BE2C (cell line): ENCODE measurements around the gene EXOC4.

Source experiments
- DNase-seq: peaks from one replicate; pipeline ENCODE4 v3.0.0-alpha.2; 2020
- H3K27me3 ChIP-seq: fragments of 250-450 bp; sonication (Bioruptor Pico); 2 replicates; pipeline ENCODE4 v1.5.1; 2020; ENCODE audit warnings: mild to moderate bottlenecking
- H3K36me3 ChIP-seq: fragments of 250-450 bp; sonication (Bioruptor Pico); 2 replicates; pipeline ENCODE4 v1.5.1; 2020; ENCODE audit warnings: mild to moderate bottlenecking
- H3K4me1 ChIP-seq: fragments of 250-450 bp; sonication (Bioruptor Pico); 2 replicates; pipeline ENCODE4 v1.5.1; 2020
- H3K4me3 ChIP-seq: 2 replicates; pipeline ENCODE4 v1.5.1; 2011; ENCODE audit warnings: low read depth, low read length
- H3K9me3 ChIP-seq: fragments of 250-450 bp; sonication (Bioruptor Pico); 2 replicates; pipeline ENCODE4 v1.5.1; 2020
- TF ChIP-seq, protein P1 (sequence below): IDR thresholded peaks from 2 replicates; pipeline ENCODE4 v1.5.1; 2012; ENCODE audit warnings: mild to moderate bottlenecking, low read depth, low read length

Gene EXOC4

DNA sequence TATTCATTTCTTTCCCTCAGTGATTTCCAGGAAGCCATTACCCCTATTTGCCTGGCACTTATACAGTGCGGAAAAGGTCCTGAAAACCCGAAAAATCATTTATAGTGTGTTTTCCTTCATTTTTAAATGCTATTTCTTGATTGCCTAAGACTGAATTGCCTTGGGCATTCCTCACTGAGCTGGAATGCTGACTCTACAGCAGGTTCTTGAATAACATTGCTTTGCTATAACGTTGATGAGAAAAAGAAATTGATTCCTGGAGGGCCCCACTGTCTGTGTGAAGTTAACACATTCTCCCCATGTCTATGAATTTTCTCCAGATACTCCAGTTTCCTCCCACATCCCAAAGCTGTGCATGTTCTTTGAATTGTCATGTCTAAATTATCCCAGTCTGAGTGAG is 308.5 kb downstream of the EXOC4 start:
- Histone ChIP-seq H3K9me3 (no peaks in the 10 kb centered on the region), H3K36me3 (no peaks in the 10 kb centered on the region), H3K27me3 (no peaks in the 10 kb centered on the region), H3K4me3 (no peak overlapping the region), H3K4me1 (peaks cover 11% of the 10 kb centered on the region)
- TF ChIP-seq, protein P1, sequence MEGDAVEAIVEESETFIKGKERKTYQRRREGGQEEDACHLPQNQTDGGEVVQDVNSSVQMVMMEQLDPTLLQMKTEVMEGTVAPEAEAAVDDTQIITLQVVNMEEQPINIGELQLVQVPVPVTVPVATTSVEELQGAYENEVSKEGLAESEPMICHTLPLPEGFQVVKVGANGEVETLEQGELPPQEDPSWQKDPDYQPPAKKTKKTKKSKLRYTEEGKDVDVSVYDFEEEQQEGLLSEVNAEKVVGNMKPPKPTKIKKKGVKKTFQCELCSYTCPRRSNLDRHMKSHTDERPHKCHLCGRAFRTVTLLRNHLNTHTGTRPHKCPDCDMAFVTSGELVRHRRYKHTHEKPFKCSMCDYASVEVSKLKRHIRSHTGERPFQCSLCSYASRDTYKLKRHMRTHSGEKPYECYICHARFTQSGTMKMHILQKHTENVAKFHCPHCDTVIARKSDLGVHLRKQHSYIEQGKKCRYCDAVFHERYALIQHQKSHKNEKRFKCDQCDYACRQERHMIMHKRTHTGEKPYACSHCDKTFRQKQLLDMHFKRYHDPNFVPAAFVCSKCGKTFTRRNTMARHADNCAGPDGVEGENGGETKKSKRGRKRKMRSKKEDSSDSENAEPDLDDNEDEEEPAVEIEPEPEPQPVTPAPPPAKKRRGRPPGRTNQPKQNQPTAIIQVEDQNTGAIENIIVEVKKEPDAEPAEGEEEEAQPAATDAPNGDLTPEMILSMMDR: no peak
- no peak for DNase-seq

DNA sequence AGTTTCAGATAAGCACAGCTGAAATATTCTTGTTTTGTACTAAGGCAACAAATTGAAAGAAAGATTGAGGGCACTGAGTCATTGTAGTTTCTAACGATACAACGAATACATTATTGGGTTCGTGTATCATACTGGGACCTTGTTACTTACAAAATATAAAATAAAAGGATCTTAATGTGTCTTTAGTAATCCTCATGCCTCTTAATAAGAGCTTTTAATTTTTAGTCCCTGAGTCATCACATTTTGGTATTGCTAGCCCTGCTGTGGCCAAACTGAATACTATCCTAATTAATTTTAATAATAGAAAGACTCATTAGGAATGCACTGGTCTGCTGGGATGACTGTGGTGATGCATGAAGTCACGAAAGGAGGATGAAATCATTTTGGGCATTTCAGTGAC is 309.7 kb downstream of the EXOC4 start:
- H3K36me3 ChIP-seq: no peaks in the 10 kb centered on the region
- H3K4me3 ChIP-seq: no peak overlapping the region
- no peak for DNase-seq
- peaks cover 3% of the 10 kb centered on the region; the same call in 1 of the 2 replicates for H3K4me1 ChIP-seq
- H3K9me3 ChIP-seq: no peaks in the 10 kb centered on the region
- H3K27me3 ChIP-seq: no peaks in the 10 kb centered on the region
- TF ChIP-seq, protein P1: no peak

DNA sequence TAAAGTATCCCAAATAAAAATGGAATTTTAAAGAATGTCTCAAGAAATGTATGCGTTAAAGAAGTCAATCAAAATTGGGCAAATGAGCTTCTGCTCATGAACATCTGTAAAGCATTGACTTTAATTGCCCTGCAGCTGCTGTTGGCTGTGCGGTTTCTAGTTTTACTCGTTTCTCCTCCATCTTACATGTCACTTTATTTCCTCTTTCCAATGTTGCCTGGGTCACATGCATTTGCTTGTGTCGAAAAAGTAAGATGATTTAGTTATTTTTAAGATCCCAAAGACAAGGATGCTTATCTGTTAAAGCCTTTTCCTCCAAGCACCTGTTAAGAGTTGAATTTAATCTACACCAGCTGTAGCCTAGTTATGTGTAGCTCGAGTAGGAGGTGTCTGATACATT is 310.4 kb downstream of the EXOC4 start:
- Histone ChIP-seq H3K4me3 (no peak overlapping the region), H3K27me3 (no peaks in the 10 kb centered on the region), H3K9me3 (no peaks in the 10 kb centered on the region), H3K36me3 (no peaks in the 10 kb centered on the region), H3K4me1 (peaks cover 3% of the 10 kb centered on the region; the same call in 1 of the 2 replicates)
- no peak for DNase-seq
- TF ChIP-seq, protein P1: no peak

DNA sequence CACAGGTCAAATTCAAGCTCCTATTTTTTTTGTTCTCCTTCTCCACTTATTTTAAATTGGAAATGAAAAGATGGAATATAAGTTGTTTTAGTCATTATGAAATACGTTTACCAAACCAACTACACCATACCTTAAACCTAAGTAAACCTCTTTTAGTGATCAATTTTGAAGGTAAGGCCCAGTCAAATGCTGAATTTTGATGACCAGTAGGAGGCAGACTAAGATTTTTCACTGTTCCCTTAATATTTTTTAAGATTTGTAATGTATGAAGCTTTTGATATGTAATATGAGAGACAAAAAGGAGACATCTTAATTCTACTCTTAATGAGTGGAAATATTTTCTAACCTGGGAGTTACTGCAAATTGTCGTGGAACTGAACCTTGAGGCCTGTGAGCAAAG is 311.6 kb downstream of the EXOC4 start:
- H3K36me3 ChIP-seq: no peaks in the 10 kb centered on the region
- no peaks in the 10 kb centered on the region for H3K27me3 ChIP-seq
- H3K4me1 ChIP-seq: peaks cover 6% of the 10 kb centered on the region; the same call in 1 of the 2 replicates
- DNase-seq: no peak
- TF ChIP-seq, protein P1: peak; percentile 23; the same call in 1 of the 2 replicates
- H3K9me3 ChIP-seq: no peaks in the 10 kb centered on the region
- no peak overlapping the region for H3K4me3 ChIP-seq

DNA sequence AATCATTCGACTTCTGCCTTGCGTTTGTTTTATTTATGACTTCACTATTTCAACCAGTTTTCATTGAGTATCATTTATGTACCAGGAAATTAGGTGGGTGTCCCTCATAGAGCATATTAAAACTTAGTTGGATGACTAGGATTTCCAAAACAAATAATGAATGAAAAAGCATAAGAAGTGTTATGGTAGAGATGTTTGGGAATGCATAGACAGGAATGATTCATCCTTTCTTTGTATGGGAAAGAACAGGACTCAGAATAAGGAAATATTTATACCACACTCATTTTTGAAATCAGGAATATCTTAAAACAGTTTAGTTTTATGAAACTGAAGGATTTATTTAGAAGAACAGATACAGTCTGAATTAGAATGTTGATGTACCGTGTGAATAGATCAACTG is 315.7 kb downstream of the EXOC4 start:
- DNase-seq: no peak
- Histone ChIP-seq H3K4me1 (peaks cover 7% of the 10 kb centered on the region; the same call in 1 of the 2 replicates), H3K27me3 (no peaks in the 10 kb centered on the region), H3K36me3 (no peaks in the 10 kb centered on the region), H3K9me3 (no peaks in the 10 kb centered on the region), H3K4me3 (no peak overlapping the region)
- TF ChIP-seq, protein P1: no peak

DNA sequence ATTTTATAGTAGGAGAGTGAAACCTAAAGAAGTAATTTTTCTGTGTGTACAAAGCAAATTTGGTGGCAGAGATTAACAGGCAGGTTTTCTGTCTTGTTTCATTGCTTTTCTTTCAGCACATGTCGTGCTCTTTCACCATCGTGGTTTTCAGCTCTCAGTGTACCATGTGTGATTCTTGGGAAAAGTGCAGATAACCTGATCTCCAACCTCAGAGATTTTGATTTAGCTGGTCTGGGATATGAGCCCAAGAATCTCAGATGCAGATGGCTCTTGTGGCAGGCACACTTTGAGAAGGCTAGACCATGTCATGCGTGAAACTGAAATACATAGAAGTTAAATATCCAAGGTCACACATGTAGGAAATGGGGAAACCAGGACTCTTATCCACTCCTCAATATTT is 317.4 kb downstream of the EXOC4 start:
- Histone ChIP-seq H3K4me3 (peak overlapping the region; percentile 28), H3K36me3 (no peaks in the 10 kb centered on the region), H3K27me3 (no peaks in the 10 kb centered on the region), H3K4me1 (peaks cover 11% of the 10 kb centered on the region; the same call in 1 of the 2 replicates), H3K9me3 (no peaks in the 10 kb centered on the region)
- TF ChIP-seq, protein P1: no peak
- no peak for DNase-seq
